DMS53 (cell line): Measurements from ENCODE around the gene MCU.
A peak's percentile ranks its signal among the peaks of the same experiment; 100 is the strongest.

Experiments
- DNase-seq: peaks from one replicate; lab custom pipeline; 2025; lab: John Stamatoyannopoulos, UW

The MCU gene

GRCh38 chr10:72846238-72846637, 154.3 kb downstream of the MCU start:
- no peak for DNase-seq

GRCh38 chr10:72847681-72848080, 155.7 kb downstream of the MCU start:
- DNase-seq: no peak

- DNase-seq: no peak
Observed at GRCh38 chr10:72850861-72851260, 158.9 kb downstream of the MCU start.

- no peak for DNase-seq
Observed at GRCh38 chr10:72851509-72851908, 159.6 kb downstream of the MCU start.

- DNase-seq: no peak
Observed at GRCh38 chr10:72852508-72852907, 160.6 kb downstream of the MCU start.

- DNase-seq: no peak
Observed at GRCh38 chr10:72855129-72855528, 163.2 kb downstream of the MCU start.

GRCh38 chr10:72855790-72856189, 163.8 kb downstream of the MCU start:
- DNase-seq: no peak

GRCh38 chr10:72858067-72858466, 166.1 kb downstream of the MCU start:
- no peak for DNase-seq

- no peak for DNase-seq
Observed at GRCh38 chr10:72862957-72863356, 171.0 kb downstream of the MCU start.

GRCh38 chr10:72875250-72876055, 183.5 kb downstream of the MCU start:
- DNase-seq: peak; percentile 61

GRCh38 chr10:72879245-72879644, 187.3 kb downstream of the MCU start:
- no peak for DNase-seq

- no peak for DNase-seq
Observed at GRCh38 chr10:72881291-72881690, 189.3 kb downstream of the MCU start.

- no peak for DNase-seq
Observed at GRCh38 chr10:72883861-72884260, 191.9 kb downstream of the MCU start.

- no peak for DNase-seq
Observed at GRCh38 chr10:72885953-72886352, 194.0 kb downstream of the MCU start.

GRCh38 chr10:72886621-72887020, 194.7 kb downstream of the MCU start:
- DNase-seq: no peak

GRCh38 chr10:72887043-72887442, 195.1 kb downstream of the MCU start:
- no peak for DNase-seq

GRCh38 chr10:72888151-72888638, 196.3 kb downstream of the MCU start:
- DNase-seq: no peak

- peak; percentile 11 for DNase-seq
Observed at GRCh38 chr10:72889391-72889831, 197.5 kb downstream of the MCU start.

- no peak for DNase-seq
Observed at GRCh38 chr10:72890086-72890485, 198.1 kb downstream of the MCU start.

- DNase-seq: no peak
Observed at GRCh38 chr10:72893136-72893798, 201.3 kb downstream of the MCU start, which contains the start of gene OIT3. OIT3 (plus strand) TSS chr10:72893739; CDS start chr10:72893799, 60 bp downstream.

- DNase-seq: no peak
Observed at GRCh38 chr10:72895236-72895850, 203.4 kb downstream of the MCU start.

- no peak for DNase-seq
Observed at GRCh38 chr10:72898616-72899015, 206.7 kb downstream of the MCU start.

GRCh38 chr10:72899545-72899944, 207.6 kb downstream of the MCU start:
- DNase-seq: no peak
